Activated CD8-positive, alpha-beta T cell treated with anti-CD3 and anti-CD28 coated beads, Interleukin-2, amount 10 ng/mL, durations not matched to agents 7 days and 5 days (primary cell): ENCODE measurements around the gene ST6GALNAC5. TPM values are rescaled to one million over a fixed set of nuclear protein-coding genes. Genes with fewer than 3 reads are reported as not detected.

Experiments
- ATAC-seq: fragments of 150-1000 bp; cut with Tn5 transposase; one replicate; pipeline ENCODE4 v1.10.0; 2021; ENCODE audit warnings: moderate library complexity
- CTCF ChIA-PET: fragments of 350-600 bp; sonication (Branson Sonifier 250); formaldehyde crosslinking; loops from one replicate; lab custom pipeline; 2021; ENCODE audit warnings: antibody characterized with exemption; lab: Charles Lee
- POLR2A ChIA-PET: fragments of 350-600 bp; sonication (Branson Sonifier 250); formaldehyde crosslinking; loops from one replicate; lab custom pipeline; 2021; ENCODE audit warnings: antibody characterized with exemption; lab: Charles Lee
- DNase-seq: peaks from one replicate; pipeline ENCODE4 v3.0.0-alpha.2; 2020
- H3K27ac Mint-ChIP-seq: one replicate; pipeline ENCODE4 v1.8.0; 2021; ENCODE audit warnings: mild to moderate bottlenecking, mixed read lengths
- H3K27me3 Mint-ChIP-seq: one replicate; pipeline ENCODE4 v1.8.0; 2021; ENCODE audit warnings: low read depth, mixed read lengths
- H3K36me3 Mint-ChIP-seq: one replicate; pipeline ENCODE4 v1.8.0; 2021; ENCODE audit warnings: low read depth, mixed read lengths
- H3K4me1 Mint-ChIP-seq: one replicate; pipeline ENCODE4 v1.8.0; 2021; ENCODE audit warnings: low read depth, mixed read lengths
- H3K4me3 Mint-ChIP-seq: one replicate; pipeline ENCODE4 v1.8.0; 2021; ENCODE audit warnings: mild to moderate bottlenecking, mixed read lengths
- H3K9me3 Mint-ChIP-seq: one replicate; pipeline ENCODE4 v1.8.0; 2022; ENCODE audit warnings: mixed read lengths; ENCODE audit not compliant: insufficient read depth
- total RNA-seq, 2 experiments: library from RNA; stranded (reverse); gene quantifications; one replicate each; pipeline ENCODE4 v1.2.3, GENCODE V29; 2021

The ST6GALNAC5 gene
- total RNA-seq, 2 experiments from 2014 or later: not detected

DNA sequence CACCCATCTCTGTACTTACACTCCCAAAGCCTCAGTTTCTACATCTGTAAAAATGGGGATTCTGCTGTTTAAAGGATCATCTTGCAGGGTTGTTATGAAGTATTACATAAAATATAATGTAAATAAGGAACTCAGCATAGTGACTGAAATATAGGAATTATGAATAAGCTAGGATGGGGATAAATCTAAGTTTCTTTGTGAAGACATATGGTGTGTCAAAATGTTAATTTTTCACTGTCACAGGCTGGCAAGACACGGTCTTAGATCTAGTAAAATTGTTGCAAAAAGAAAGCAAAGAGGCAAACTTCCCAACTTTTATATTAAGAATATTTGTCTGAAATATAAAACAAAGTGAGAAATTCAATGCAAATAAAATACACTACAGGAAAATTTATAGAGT, 42.0 kb downstream of the ST6GALNAC5 start:
- CTCF ChIA-PET: no interaction called here
- POLR2A ChIA-PET: no interaction called here
- no peaks in the 10 kb centered on the region for H3K9me3 Mint-ChIP-seq

DNA sequence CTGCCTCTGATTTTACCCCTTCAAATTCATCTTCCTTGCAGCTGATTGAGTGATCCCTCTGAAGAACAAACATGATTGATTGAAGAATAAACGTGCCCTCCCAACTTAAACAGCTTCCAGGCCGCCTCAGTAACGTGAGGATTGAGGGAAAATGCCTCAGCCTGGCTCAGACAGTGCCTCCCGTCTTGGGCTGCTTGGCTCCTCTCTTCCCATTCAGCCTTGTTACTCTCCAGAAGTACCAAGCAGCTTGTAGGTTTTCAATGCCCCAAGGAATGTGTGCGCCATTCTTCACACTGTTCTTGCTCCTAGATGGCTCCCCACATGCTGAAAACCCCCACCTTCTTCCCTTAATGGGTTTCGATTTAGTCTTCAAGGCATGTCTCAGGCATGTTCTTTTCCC, 51.8 kb downstream of the ST6GALNAC5 start:
- H3K27ac Mint-ChIP-seq: no peak overlapping the region
- ChIA-PET CTCF (no interaction called here), POLR2A (interaction anchor here (0.6 kb wide), 1 partner anchor 24 kb away, joined by 3 read pairs; no protein-coding TSS in a partner anchor)
- no peak for ATAC-seq
- H3K36me3 Mint-ChIP-seq: no peaks in the 10 kb centered on the region
- no peak for DNase-seq
- no peaks in the 10 kb centered on the region for H3K4me1 Mint-ChIP-seq
- no peaks in the 10 kb centered on the region for H3K9me3 Mint-ChIP-seq
- peaks cover 6% of the 10 kb centered on the region for H3K27me3 Mint-ChIP-seq
- H3K4me3 Mint-ChIP-seq: no peak overlapping the region

More for the DNA sequence above, 42.0 kb downstream of the ST6GALNAC5 start:
- ATAC-seq: no peak
- no peak overlapping the region for H3K4me3 Mint-ChIP-seq
- H3K4me1 Mint-ChIP-seq: no peaks in the 10 kb centered on the region
- no peaks in the 10 kb centered on the region for H3K27me3 Mint-ChIP-seq
- H3K27ac Mint-ChIP-seq: no peak overlapping the region
- DNase-seq: no peak
- no peaks in the 10 kb centered on the region for H3K36me3 Mint-ChIP-seq

GRCh38 chr1:76921590-76921989, 54.3 kb downstream of the ST6GALNAC5 start:
- ChIA-PET CTCF (no interaction called here), POLR2A (no interaction called here)
- no peak overlapping the region for H3K4me3 Mint-ChIP-seq
- ATAC-seq: no peak
- no peak overlapping the region for H3K27ac Mint-ChIP-seq
- H3K36me3 Mint-ChIP-seq: no peaks in the 10 kb centered on the region
- peaks cover 6% of the 10 kb centered on the region for H3K27me3 Mint-ChIP-seq
- H3K9me3 Mint-ChIP-seq: no peaks in the 10 kb centered on the region
- H3K4me1 Mint-ChIP-seq: no peaks in the 10 kb centered on the region
- DNase-seq: no peak

DNA sequence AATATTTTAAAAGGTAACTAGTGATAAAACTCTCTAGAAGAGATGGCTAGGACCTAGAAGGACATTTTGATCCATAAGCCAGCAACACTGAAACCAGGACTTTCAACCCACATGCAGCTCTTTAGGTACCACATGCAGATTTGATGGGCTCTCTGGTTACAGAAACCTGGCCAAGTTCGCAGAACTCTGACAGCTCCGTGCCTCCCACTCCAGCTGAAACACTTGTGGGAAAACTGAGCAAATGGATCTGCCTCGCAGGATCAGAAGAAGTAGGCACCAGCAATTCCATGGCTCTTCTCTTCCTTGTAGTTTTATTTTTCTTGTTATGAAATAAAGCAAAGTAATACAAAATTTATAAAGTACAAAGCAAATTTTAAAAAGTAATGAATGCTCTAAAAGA, 58.5 kb downstream of the ST6GALNAC5 start:
- H3K4me1 Mint-ChIP-seq: no peaks in the 10 kb centered on the region
- H3K27ac Mint-ChIP-seq: no peak overlapping the region
- peaks cover 7% of the 10 kb centered on the region for H3K27me3 Mint-ChIP-seq
- ChIA-PET POLR2A (no interaction called here), CTCF (no interaction called here)
- no peaks in the 10 kb centered on the region for H3K36me3 Mint-ChIP-seq
- no peak overlapping the region for H3K4me3 Mint-ChIP-seq
- no peaks in the 10 kb centered on the region for H3K9me3 Mint-ChIP-seq
- DNase-seq: no peak
- ATAC-seq: no peak

DNA sequence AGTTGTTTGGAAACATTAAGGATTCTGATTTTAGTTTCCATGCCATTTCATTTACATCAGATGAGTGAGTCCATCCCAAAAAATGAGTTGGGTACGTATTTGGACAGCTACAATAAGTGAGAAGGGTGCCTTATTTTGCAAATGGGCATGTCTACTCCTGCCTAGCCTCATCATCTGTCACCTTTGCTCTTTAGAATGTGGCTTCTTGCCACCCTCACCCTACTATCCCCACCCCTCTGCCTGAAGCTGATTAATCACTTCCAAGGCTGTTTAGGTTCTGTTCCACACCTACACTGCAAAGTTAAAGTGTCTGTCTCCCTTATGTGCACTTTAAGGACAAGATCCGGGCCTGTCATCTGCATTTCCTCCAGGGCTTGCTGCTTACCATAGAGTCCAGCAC, 61.2 kb downstream of the ST6GALNAC5 start:
- Mint-ChIP-seq H3K36me3 (no peaks in the 10 kb centered on the region), H3K4me1 (no peaks in the 10 kb centered on the region), H3K9me3 (no peaks in the 10 kb centered on the region), H3K27ac (no peak overlapping the region), H3K27me3 (peaks cover 10% of the 10 kb centered on the region), H3K4me3 (no peak overlapping the region)
- ATAC-seq: no peak
- DNase-seq: no peak
- POLR2A ChIA-PET: no interaction called here
- CTCF ChIA-PET: no interaction called here

DNA sequence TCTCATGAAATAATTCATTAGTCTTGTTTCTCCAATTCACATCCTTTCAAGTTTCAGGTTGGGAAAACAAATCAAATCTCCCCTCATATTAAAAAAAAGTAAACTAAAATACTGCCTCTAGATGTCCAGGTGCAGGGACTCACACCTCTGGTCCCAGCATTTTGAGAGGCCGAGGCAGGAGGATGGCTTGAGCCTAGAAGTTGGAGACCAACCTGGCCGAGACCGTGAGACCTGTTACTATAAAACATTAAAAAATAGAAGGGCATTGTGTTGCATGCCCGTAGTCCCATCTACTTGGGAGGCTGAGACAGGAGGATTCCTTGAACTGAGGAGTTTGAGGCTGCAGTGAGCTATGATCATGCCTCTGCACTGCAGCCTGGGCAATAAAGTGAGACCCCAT, 61.9 kb downstream of the ST6GALNAC5 start:
- Mint-ChIP-seq H3K9me3 (no peaks in the 10 kb centered on the region), H3K4me3 (no peak overlapping the region), H3K27ac (no peak overlapping the region), H3K4me1 (peaks cover 5% of the 10 kb centered on the region), H3K27me3 (peaks cover 10% of the 10 kb centered on the region), H3K36me3 (no peaks in the 10 kb centered on the region)
- ChIA-PET CTCF (no interaction called here), POLR2A (no interaction called here)
- ATAC-seq: no peak
- DNase-seq: no peak

GRCh38 chr1:76933847-76934815, 66.9 kb downstream of the ST6GALNAC5 start:
- Mint-ChIP-seq H3K36me3 (no peaks in the 10 kb centered on the region), H3K9me3 (no peaks in the 10 kb centered on the region), H3K4me1 (peaks cover 5% of the 10 kb centered on the region), H3K4me3 (no peak overlapping the region), H3K27me3 (peaks cover 13% of the 10 kb centered on the region), H3K27ac (no peak overlapping the region)
- no peak for DNase-seq
- POLR2A ChIA-PET: no interaction called here
- no peak for ATAC-seq
- CTCF ChIA-PET: no interaction called here

- Mint-ChIP-seq H3K4me3 (no peak overlapping the region), H3K27ac (no peak overlapping the region), H3K27me3 (peaks cover 5% of the 10 kb centered on the region), H3K36me3 (no peaks in the 10 kb centered on the region), H3K4me1 (peaks cover 5% of the 10 kb centered on the region), H3K9me3 (no peaks in the 10 kb centered on the region)
- CTCF ChIA-PET: no interaction called here
- ATAC-seq (no peak), DNase-seq (no peak)
- POLR2A ChIA-PET: interaction anchor here (0.7 kb wide), 1 partner anchor 16 kb away, joined by 3 read pairs; no protein-coding TSS in a partner anchor
Observed at GRCh38 chr1:76938304-76938703, 71.0 kb downstream of the ST6GALNAC5 start.

DNA sequence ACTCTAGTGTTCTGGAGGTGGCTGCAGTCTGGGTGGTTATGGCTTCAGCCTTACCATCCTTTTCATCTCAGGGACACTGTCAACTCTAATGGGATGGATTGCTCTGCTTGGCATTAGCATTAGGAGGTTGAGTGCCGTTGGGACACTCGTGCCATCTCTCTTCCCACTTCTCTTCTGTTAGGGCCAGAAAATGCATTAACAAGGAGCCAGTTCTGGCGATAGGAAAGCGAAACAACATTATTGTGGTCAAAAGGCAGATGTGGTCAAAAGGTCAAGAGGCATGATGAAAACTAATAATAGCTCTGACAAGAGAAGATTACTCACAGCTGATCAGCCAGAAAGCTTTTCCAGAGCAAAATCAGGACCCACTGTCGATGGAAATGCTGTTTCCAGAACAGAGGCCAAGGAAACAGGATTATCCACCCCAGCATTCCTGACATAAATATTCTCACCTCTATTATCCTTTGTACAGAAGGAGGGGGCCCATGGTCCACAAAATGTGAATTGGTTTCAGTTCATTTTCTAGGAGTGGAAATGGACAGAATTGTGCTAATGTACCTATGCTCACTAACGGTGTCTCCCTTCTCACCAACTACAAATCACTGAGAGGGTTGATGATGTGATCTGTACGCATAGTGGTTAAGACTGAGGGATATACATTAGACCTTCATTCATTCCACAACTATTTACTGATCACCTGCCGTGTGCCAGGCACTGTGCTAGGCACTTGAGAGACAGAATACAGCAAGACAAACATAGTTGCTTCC, 72.0 kb downstream of the ST6GALNAC5 start:
- ATAC-seq: no peak
- no peak for DNase-seq
- H3K9me3 Mint-ChIP-seq: no peaks in the 10 kb centered on the region
- CTCF ChIA-PET: no interaction called here
- no peak overlapping the region for H3K4me3 Mint-ChIP-seq
- H3K36me3 Mint-ChIP-seq: no peaks in the 10 kb centered on the region
- POLR2A ChIA-PET: no interaction called here
- peaks cover 5% of the 10 kb centered on the region for H3K27me3 Mint-ChIP-seq
- H3K4me1 Mint-ChIP-seq: no peaks in the 10 kb centered on the region
- no peak overlapping the region for H3K27ac Mint-ChIP-seq

GRCh38 chr1:76939817-76940216, 72.5 kb downstream of the ST6GALNAC5 start:
- DNase-seq (no peak), ATAC-seq (no peak)
- Mint-ChIP-seq H3K4me3 (no peak overlapping the region), H3K4me1 (no peaks in the 10 kb centered on the region), H3K9me3 (no peaks in the 10 kb centered on the region), H3K27me3 (peaks cover 5% of the 10 kb centered on the region), H3K36me3 (no peaks in the 10 kb centered on the region), H3K27ac (no peak overlapping the region)
- POLR2A ChIA-PET: interaction anchor here (0.5 kb wide), 1 partner anchor 18 kb away, joined by 3 read pairs; no protein-coding TSS in a partner anchor
- CTCF ChIA-PET: no interaction called here

GRCh38 chr1:76940571-76941335, 73.5 kb downstream of the ST6GALNAC5 start:
- no peaks in the 10 kb centered on the region for H3K9me3 Mint-ChIP-seq
- ChIA-PET POLR2A (no interaction called here), CTCF (no interaction called here)
- no peaks in the 10 kb centered on the region for H3K36me3 Mint-ChIP-seq
- no peaks in the 10 kb centered on the region for H3K4me1 Mint-ChIP-seq
- peaks cover 5% of the 10 kb centered on the region for H3K27me3 Mint-ChIP-seq
- DNase-seq (no peak), ATAC-seq (no peak)
- H3K27ac Mint-ChIP-seq: no peak overlapping the region
- H3K4me3 Mint-ChIP-seq: no peak overlapping the region
